ENCODE results near the gene WDR18.
A peak's percentile ranks its signal among the peaks of the same experiment; 100 is the strongest.

WDR18 gene

GRCh38 chr19:984165-984967 lies at the start of gene WDR18:
TSS of gene WDR18 (plus strand) at chr19:984345. CDS start at chr19:984354, 9 bp downstream.
- DNase-seq = peak; percentile 95

GRCh38 chr19:934865-935479 lies 49.2 kb upstream of the WDR18 start:
- DNase-seq = no peak

GRCh38 chr19:936175-936546 lies 48.0 kb upstream of the WDR18 start:
- DNase-seq = no peak

GRCh38 chr19:937259-937694 lies 46.9 kb upstream of the WDR18 start:
- DNase-seq = no peak

- no peak for DNase-seq
Observed at GRCh38 chr19:938233-938923, 45.8 kb upstream of the WDR18 start.

- no peak for DNase-seq
Observed at GRCh38 chr19:939439-939838, 44.7 kb upstream of the WDR18 start.

- no peak for DNase-seq
Observed at GRCh38 chr19:939922-940321, 44.2 kb upstream of the WDR18 start.

- peak; percentile 96 for DNase-seq
Observed at GRCh38 chr19:940591-941291, 43.4 kb upstream of the WDR18 start.

- DNase-seq = no peak
Observed at GRCh38 chr19:941292-942132, 42.6 kb upstream of the WDR18 start.

GRCh38 chr19:942133-942645 lies 42.0 kb upstream of the WDR18 start:
- DNase-seq = no peak

GRCh38 chr19:943551-944170 lies 40.5 kb upstream of the WDR18 start:
- DNase-seq = no peak

- DNase-seq = no peak
Observed at GRCh38 chr19:944171-944567, 40.0 kb upstream of the WDR18 start.

GRCh38 chr19:944663-945241 lies 39.4 kb upstream of the WDR18 start:
- no peak for DNase-seq

GRCh38 chr19:945401-946252 lies 38.5 kb upstream of the WDR18 start:
- DNase-seq = no peak

GRCh38 chr19:947090-947706 lies 36.9 kb upstream of the WDR18 start:
- no peak for DNase-seq

GRCh38 chr19:947707-948539 lies 36.2 kb upstream of the WDR18 start:
- peak; percentile 88 for DNase-seq

- no peak for DNase-seq
Observed at GRCh38 chr19:948842-949496, 35.2 kb upstream of the WDR18 start.

GRCh38 chr19:950352-951066 lies 33.6 kb upstream of the WDR18 start:
- no peak for DNase-seq
